A673 (cell line): ENCODE measurements around the gene SLC2A2.

Source experiments
- CTCF ChIP-seq: fragments of 300-800, 200-600 bp; sonication (generic); conservative IDR thresholded peaks from 2 replicates; pipeline ENCODE4 v1.5.1; 2017; ENCODE audit warnings: low read depth, mild to moderate bottlenecking, antibody characterized with exemption, low read length, moderate library complexity, mixed read lengths
- EZH2 ChIP-seq: fragments of 200-600 bp; sonication (generic); IDR thresholded peaks from 2 replicates; pipeline ENCODE4 v1.6.1; 2017; ENCODE audit warnings: borderline replicate concordance, low read depth, mild to moderate bottlenecking, mixed read lengths, antibody characterized with exemption, low read length; ENCODE audit not compliant: poor library complexity, severe bottlenecking

GRCh38 chr3:171046760-171047159 lies 20.2 kb upstream of the SLC2A2 start:
- TF ChIP-seq CTCF (no peak), EZH2 (no peak)
